Effector CD4-positive, alpha-beta T cell (primary cell): ENCODE results near the gene DHCR7.

Experiments
- DNase-seq: peaks from one replicate; pipeline ENCODE4 v3.0.0-alpha.2; 2020

DHCR7 gene

DNA sequence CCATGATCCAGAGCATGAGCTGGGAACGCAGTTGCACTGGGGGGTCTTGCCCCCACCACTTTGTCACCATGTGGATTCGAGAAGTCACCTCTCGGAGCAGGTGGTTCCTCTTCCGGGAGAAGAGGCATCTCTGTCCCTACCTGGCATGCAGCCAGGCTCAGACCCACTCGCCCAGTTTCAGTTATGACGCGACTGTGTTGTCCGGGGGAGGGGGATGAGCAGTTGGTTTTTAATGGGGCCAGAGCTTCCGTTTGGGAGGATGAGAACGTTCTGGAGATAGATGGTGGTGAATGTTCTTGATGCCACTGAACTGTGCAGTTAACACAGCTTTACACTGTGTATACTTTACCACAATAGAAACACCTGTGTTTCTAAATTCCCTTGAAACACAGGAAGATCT lies 41.5 kb downstream of the DHCR7 start:
- DNase-seq: no peak

DNA sequence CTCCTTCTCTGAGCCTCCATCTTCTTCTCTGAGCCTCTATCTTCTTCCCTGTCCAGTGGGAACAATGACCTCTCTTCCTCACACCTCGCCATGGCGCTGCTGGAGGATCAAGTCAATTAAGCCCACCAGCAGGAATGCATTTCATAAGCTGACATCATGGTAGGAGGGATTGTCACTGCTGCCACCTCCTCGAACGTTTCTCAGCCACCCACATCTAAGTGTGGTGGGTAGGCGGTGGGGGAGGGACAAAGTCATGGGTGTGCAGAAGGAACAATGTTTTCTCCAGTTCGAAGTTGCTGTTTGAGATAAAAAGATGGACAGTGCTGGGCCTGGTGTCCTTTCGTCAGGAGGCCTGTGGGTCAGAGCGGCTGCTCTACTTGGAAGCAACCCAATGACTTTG lies 44.0 kb downstream of the DHCR7 start:
- no peak for DNase-seq

GRCh38 chr11:71402878-71403277 lies 45.3 kb downstream of the DHCR7 start:
- no peak for DNase-seq

- DNase-seq: no peak
Measured at GRCh38 chr11:71400216-71400615, 48.0 kb downstream of the DHCR7 start.

DNA sequence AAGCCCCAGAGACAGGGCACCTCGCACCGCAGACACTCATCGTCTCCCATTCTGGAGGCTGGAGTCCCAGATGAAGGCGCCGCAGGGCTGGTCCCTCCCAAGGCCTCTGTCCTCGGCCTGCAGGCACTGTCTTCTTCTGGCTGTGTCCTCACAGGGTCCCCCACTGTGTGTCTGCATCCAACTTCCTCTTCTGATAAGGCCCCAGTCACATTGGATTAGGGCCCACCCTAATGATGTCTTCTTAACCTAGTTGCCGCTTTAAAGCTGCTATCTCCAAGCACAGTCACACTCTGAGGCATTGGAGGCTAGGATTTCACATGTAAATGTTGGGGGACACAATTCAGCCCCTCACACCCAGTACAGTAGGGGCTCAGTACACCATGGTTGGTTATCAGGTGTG lies 48.9 kb downstream of the DHCR7 start:
- no peak for DNase-seq

GRCh38 chr11:71397961-71398360 lies 50.2 kb downstream of the DHCR7 start:
- DNase-seq: no peak

DNA sequence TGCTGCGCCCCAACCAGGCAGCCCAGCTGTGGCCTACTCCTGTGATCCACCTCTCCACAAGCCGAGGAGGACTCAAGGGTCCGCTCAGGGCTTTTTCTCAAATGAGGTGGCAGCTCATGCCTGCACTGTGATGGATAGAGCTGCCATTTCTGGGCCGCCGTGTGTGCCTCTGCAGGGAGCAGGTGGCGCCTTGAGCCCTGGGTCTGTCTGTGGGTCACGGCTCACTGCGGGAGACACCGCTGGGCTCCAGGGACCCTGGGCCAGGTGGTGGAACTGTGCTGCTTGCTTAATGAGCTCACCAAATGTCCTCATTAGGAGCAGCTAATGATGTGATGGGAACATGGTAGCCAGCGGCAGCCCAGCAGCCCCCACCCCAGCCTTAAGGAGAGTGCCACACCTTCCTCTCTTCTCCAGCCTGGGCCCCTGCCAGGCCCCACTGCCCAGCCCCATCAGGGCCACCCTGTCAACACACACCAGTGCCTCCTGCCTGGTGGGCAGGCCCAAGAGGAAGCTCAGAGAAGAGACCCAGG lies 50.8 kb downstream of the DHCR7 start:
- no peak for DNase-seq

DNA sequence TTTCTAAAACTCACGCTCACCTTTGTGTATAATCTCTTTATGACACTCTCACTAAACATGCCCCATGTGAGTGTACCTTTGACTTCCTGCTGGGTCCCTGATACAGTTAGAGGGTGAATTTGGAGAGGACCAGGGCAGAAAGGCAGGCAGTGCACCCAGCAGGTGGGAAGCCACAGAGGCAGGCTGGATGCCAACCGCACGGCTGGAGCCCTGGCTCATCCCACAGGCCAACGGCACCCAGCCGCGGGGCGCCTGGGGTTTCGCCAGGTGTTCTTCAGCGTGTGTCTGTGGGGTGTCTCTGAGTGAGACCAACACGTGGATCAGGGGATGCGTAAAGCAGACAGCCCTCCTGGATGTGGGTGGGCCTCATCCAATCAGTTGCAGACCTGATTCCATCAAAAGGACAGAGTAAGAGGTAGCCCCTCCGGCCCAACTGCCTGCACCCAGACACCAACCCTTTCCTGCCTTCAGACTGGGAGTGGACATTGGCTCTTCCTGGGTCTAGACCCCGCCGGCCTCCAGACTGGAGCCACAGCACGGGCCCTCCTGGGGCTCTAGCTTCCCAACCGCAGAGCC lies 51.6 kb downstream of the DHCR7 start:
- no peak for DNase-seq

- no peak for DNase-seq
Measured at GRCh38 chr11:71395774-71396173, 52.4 kb downstream of the DHCR7 start.

GRCh38 chr11:71395263-71395560 lies 53.0 kb downstream of the DHCR7 start:
- DNase-seq: no peak

DNA sequence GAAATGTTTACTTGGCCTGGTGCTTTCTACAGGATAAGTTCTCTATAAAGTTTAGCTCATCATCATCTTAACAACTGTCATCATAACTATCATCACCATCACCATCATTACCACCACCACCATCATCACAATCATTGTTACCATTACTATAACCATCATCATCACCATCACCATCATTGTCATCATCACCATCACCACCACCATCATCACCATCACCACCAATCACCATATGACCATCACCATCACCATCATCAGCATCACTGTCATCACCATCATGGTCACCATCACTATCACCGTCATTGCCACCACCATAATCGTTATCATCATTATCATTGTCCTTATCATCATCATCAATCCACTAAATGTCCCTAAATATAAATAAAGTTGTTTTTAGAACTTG lies 54.9 kb downstream of the DHCR7 start:
- DNase-seq: no peak

- no peak for DNase-seq
Measured at GRCh38 chr11:71391796-71392195, 56.4 kb downstream of the DHCR7 start.

GRCh38 chr11:71391352-71391751 lies 56.8 kb downstream of the DHCR7 start:
- no peak for DNase-seq

GRCh38 chr11:71388637-71389235 lies 59.5 kb downstream of the DHCR7 start:
- no peak for DNase-seq

DNA sequence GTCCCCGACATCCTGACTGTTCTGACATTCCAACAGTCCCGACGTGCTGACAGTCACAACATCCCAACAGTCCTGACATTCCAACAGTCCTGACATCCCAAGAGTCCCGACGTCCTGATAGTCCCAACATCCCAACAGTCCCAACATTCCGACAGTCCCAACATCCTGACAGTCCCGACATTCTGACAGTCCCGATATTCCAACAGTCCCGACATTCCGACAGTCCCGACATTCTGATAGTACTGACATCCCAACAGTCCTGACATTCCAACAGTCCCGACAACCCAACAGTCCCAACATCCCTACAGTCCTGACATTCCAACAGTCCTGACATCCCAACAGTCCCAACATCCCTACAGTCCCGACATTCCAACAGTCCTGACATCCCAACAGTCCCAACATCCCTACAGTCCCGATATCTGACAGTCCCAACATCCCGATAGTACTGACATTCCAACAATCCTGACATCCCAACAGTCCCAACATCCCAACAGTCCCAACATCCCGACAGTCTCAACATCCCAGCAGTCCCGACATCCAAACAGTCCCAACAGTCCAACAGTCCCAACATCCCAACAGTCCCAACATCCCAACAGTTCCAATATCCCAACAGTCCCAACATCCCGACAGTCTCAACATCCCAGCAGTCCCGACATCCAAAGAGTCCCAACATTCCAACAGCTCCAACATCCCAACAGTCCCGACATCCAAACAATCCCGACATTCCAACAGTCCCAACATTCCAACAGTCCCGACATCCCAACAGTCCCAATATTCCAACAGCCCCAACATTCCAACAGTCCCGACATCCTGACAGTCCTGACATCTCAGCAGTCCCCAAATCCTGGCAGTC lies 60.2 kb downstream of the DHCR7 start:
- DNase-seq: no peak

- DNase-seq: no peak
Measured at GRCh38 chr11:71387200-71387599, 61.0 kb downstream of the DHCR7 start.

DNA sequence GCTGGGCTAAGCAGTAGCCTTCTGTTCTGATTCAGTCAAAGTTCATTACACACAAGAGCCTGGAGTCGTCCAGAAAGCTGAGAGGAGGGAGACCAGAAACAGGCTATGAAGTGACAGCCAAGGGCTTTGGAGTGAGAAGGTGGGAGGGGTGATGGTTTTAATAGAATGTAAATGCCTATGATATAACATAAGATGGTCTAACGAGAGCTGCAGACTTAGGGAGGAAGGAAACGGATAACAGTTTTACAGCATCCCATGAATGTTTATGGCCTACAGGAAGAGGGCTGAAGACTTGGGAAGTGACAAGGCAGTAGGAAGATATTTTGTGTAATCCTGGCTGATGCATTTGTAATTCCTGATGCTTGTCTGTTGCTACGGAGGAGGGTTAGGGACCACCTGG lies 62.0 kb downstream of the DHCR7 start:
- no peak for DNase-seq

DNA sequence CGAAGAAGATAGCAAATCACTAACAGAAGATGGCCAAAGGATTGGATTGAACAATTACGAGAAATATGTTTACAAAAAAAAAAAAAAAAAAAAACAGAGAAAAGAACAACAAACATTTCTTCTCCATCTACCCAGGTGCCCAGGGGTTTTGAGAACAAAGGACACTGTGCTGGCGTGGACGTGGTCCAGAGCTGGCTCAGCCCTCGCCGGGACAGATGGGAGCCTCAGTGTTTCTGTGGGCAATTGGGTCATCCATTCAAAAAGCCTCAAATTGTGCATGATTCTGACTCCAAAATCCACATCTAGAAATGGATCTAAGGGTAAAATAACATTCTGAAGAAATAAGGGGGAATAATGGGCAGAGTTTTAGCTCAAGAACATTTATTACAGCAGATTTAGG lies 63.1 kb downstream of the DHCR7 start:
- DNase-seq: no peak

DNA sequence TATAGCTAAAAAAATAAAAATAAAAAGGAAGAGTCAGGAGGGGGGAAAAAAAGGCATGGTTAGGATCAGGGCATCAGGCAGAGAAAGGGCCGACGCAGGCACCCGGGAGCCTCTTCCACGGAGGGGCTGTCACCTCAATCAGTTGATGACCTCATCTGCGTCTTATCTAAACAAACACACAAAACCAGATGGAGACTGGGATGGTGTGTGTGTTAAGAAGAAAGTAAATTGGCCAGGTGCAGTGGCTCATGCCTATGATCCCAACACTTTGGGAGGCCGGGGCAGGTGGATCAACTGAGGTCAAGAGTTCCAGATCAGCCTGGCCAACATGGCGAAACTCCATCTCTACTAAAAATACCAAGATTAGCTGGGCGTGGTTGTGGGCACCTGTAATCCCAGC lies 63.6 kb downstream of the DHCR7 start:
- no peak for DNase-seq
